A549 (cell line): ENCODE results near the gene CTNS. TPM values are rescaled to one million over a fixed set of nuclear protein-coding genes. Genes with fewer than 3 reads are reported as not detected.

Experiments used
- ATAC-seq, 2 experiments: fragments of 200-7000 bp in 1 of 2; fragments of >200 bp in 1 of 2; cut with Nextera tagmentation in 1 of 2; cut with Tn5 transposase in 1 of 2; 3 replicates each; pipeline versions ENCODE4 v1.8.0 to v1.9.1; 2018 to 2020; ENCODE audit warnings: mild to moderate bottlenecking in 1 of 2, moderate library complexity in 1 of 2
- CTCF ChIA-PET: fragments of 300-600 bp; sonication (Branson Sonifier 250); formaldehyde crosslinking; extraction: SDS; loops from one replicate; lab custom pipeline; 2021; ENCODE audit warnings: antibody characterized with exemption, inconsistent platforms; lab: Yijun Ruan, JAX
- POLR2A ChIA-PET: fragments of 350-600 bp; formaldehyde crosslinking; extraction: SDS; loops from one replicate; lab custom pipeline; 2021; ENCODE audit warnings: antibody characterized with exemption, inconsistent platforms; lab: Yijun Ruan, JAX
- DNase-seq, 2 experiments: peaks; one replicate each; pipeline versions ENCODE4 v3.0.0 to v3.0.0-alpha.2; 2011 to 2016; ENCODE audit warnings: low read depth in 1 of 2, low spot score in 1 of 2
- FAIRE-seq: peaks from 2 replicates; lab custom pipeline; 2011; peaks lifted over from hg19 to GRCh38; lab: Jason Lieb, UNC
- H3K27ac ChIP-seq, 2 experiments: fragments of >200 bp; sonication (Bioruptor Twin); formaldehyde crosslinking; 3 replicates each; pipeline ENCODE4 v1.5.1; 2016 to 2017
- H3K4me1 ChIP-seq: fragments of >200 bp; sonication (Bioruptor Twin); formaldehyde crosslinking; 3 replicates; pipeline ENCODE4 v1.6.1; 2016
- H3K4me2 ChIP-seq: fragments of >200 bp; sonication (Bioruptor Twin); formaldehyde crosslinking; 3 replicates; pipeline ENCODE4 v1.6.1; 2016
- H3K4me3 ChIP-seq: fragments of >200 bp; sonication (Bioruptor Twin); formaldehyde crosslinking; 3 replicates; pipeline ENCODE4 v1.5.1; 2016
- H3K9me3 ChIP-seq: fragments of >200 bp; sonication (Bioruptor Twin); formaldehyde crosslinking; 3 replicates; pipeline ENCODE4 v1.6.1; 2016
- CEBPB ChIP-seq, 2 experiments: fragments of >200 bp in 1 of 2; sonication (Bioruptor Twin) in 1 of 2; formaldehyde crosslinking in 1 of 2; IDR thresholded peaks; 2 replicates each; pipeline ENCODE4 v1.6.1; 2012 to 2016
- HES2 ChIP-seq: fragments of >200 bp; sonication (Bioruptor Twin); formaldehyde crosslinking; IDR thresholded peaks from 2 replicates; pipeline ENCODE4 v1.6.1; 2016
- HOXB5 ChIP-seq: fragments of 250-450 bp; sonication (Bioruptor Pico); IDR thresholded peaks from 2 replicates; pipeline ENCODE4 v1.5.0; 2020; ENCODE audit warnings: mild to moderate bottlenecking, moderate library complexity
- JUNB ChIP-seq: fragments of >200 bp; sonication (Bioruptor Twin); formaldehyde crosslinking; IDR thresholded peaks from 2 replicates; pipeline ENCODE4 v1.6.1; 2016
- KDM1A ChIP-seq: fragments of 200-600 bp; sonication (generic); IDR thresholded peaks from 2 replicates; pipeline ENCODE4 v1.6.1; 2016; ENCODE audit warnings: low read depth, mild to moderate bottlenecking
- MYC ChIP-seq: IDR thresholded peaks from 2 replicates; pipeline ENCODE4 v1.6.1; 2012; ENCODE audit warnings: mild to moderate bottlenecking, inconsistent platforms, low read length, improper control_type of control experiment, borderline replicate concordance
- NPAS2 ChIP-seq: fragments of 250-450 bp; sonication (Bioruptor Pico); IDR thresholded peaks from 2 replicates; pipeline ENCODE4 v1.8.0; 2022; ENCODE audit warnings: mild to moderate bottlenecking, moderate library complexity, borderline replicate concordance
- PBX3 ChIP-seq: IDR thresholded peaks from 2 replicates; pipeline ENCODE4 v1.6.1; 2012
- POLR2A ChIP-seq: IDR thresholded peaks from 2 replicates; pipeline ENCODE4 v1.6.1; 2012; ENCODE audit warnings: mild to moderate bottlenecking, low read length
- REST ChIP-seq: fragments of 200-600 bp; sonication (generic); IDR thresholded peaks from 2 replicates; pipeline ENCODE4 v1.6.1; 2016; ENCODE audit warnings: antibody characterized with exemption, mild to moderate bottlenecking, moderate library complexity
- SREBF2 ChIP-seq: fragments of 450-650 bp; IDR thresholded peaks from 2 replicates; pipeline ENCODE4 v1.6.1; 2014; ENCODE audit warnings: mild to moderate bottlenecking, moderate library complexity
- USF2 ChIP-seq: fragments of 450-650 bp; IDR thresholded peaks from 2 replicates; pipeline ENCODE4 v1.6.1; 2014; ENCODE audit warnings: antibody characterized with exemption
- WGBS: methylation state at CpG from one replicate; pipeline ENCODE4 v1.1.6; 2017; ENCODE audit errors: missing lambda C conversion rate; 5-methylcytosine and 5-hydroxymethylcytosine counted together
- polyA plus RNA-seq, 4 experiments: library from polyadenylated mRNA; depleted of rRNA in 3 of 4; stranded (reverse); fragments of >200 nt; fragmentation: RNase III in 1 of 4; extraction: RNeasy Plus Mini Kit Qiagen cat#74134 plus additional on column Dnase treatment in 1 of 4; gene quantifications; 2 replicates in 3 of 4; 3 replicates in 1 of 4; pipeline ENCODE4 v1.2.3, GENCODE V29; 2011 to 2017
- TF ChIP-seq, protein P1 (sequence below): IDR thresholded peaks from 2 replicates; pipeline ENCODE4 v1.6.1; 2012
- TF ChIP-seq, protein P2 (sequence below): fragments of 250-450 bp; sonication (Bioruptor Pico); IDR thresholded peaks from 2 replicates; pipeline ENCODE4 v1.5.0; 2020; ENCODE audit warnings: low read depth, mild to moderate bottlenecking, moderate library complexity

CTNS gene
- polyA plus RNA-seq, 2 of the 4 experiments (the other 2 are of a cell fraction), result 6.5 to 20.3 TPM

DNA sequence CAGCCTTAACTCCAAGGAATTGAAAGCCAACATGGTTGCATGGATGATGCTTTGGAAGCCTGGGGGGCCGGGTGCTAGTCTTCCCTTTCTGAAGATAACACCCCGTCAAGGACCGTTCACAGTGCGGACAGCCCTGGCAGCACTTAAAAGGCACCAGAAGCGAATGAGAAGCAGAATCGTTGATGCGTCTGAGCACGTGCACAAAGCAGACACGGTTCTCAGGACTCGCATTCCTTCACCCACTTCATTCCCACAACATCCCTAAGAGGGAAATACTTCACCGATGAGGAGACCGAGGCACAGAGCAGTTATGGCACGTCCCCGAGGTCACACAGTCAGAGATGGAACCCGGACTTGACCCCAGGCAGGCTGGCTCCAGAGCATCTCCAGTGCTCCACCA, 41.6 kb upstream of the CTNS start:
- Histone ChIP-seq H3K4me3 (no peak overlapping the region), H3K4me2 (no peak overlapping the region)
- DNase-seq (no peak), FAIRE-seq (no peak)
- WGBS, result 90% methylated on average over 15 of the region's 15 CpGs
- TF ChIP-seq KDM1A, result no peak
- TF ChIP-seq SREBF2, result no peak
- TF ChIP-seq POLR2A, result no peak
- TF ChIP-seq NPAS2, result no peak
- TF ChIP-seq HES2, result no peak
- no peak for TF ChIP-seq CEBPB (IDR thresholded peaks at IDR 0.05)
- TF ChIP-seq, protein P1, sequence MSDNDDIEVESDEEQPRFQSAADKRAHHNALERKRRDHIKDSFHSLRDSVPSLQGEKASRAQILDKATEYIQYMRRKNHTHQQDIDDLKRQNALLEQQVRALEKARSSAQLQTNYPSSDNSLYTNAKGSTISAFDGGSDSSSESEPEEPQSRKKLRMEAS, result no peak
- no peak for TF ChIP-seq HOXB5 (CRISPR knock-in tag)
- TF ChIP-seq JUNB, result no peak
- TF ChIP-seq REST, result no peak
- TF ChIP-seq, protein P2, sequence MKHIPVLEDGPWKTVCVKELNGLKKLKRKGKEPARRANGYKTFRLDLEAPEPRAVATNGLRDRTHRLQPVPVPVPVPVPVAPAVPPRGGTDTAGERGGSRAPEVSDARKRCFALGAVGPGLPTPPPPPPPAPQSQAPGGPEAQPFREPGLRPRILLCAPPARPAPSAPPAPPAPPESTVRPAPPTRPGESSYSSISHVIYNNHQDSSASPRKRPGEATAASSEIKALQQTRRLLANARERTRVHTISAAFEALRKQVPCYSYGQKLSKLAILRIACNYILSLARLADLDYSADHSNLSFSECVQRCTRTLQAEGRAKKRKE (CRISPR knock-in tag), result no peak
- TF ChIP-seq, all 56 proteins: peak for 0
- no peaks in the 10 kb centered on the region for H3K4me1 ChIP-seq
- CTCF ChIA-PET, result no interaction called here
- no peaks in the 10 kb centered on the region for H3K9me3 ChIP-seq
- POLR2A ChIA-PET, result no interaction called here
- H3K27ac ChIP-seq, result no peak overlapping the region
- no peak for ATAC-seq

- Histone ChIP-seq H3K9me3 (no peaks in the 10 kb centered on the region), H3K4me1 (no peaks in the 10 kb centered on the region), H3K4me3 (no peak overlapping the region)
- POLR2A ChIA-PET, result no interaction called here
- ATAC-seq, result no peak
- 91% methylated on average over 25 of the region's 27 CpGs for WGBS
- TF ChIP-seq CEBPB (IDR thresholded peaks at IDR 0.05), result no peak
- no peak for TF ChIP-seq PBX3
- TF ChIP-seq USF2, result no peak
- TF ChIP-seq REST, result no peak
- no peak for TF ChIP-seq MYC
- TF ChIP-seq, all 56 proteins: peak for 0
- Histone ChIP-seq H3K27ac (no peak overlapping the region), H3K4me2 (no peak overlapping the region)
- no peak for DNase-seq
- FAIRE-seq, result no peak
- CTCF ChIA-PET, result interaction anchor here (0.6 to 1.3 kb wide), 6 partner anchors 10 to 240 kb away, joined by 3 to 6 read pairs (median 3); no protein-coding TSS in a partner anchor
These were observed 39.6 kb upstream of the CTNS start for GRCh38 chr17:3596804-3597464.
